HTR-8/SVneo (cell line): ENCODE measurements around the gene BMP6.

ENCODE experiments used
- DNase-seq: peaks from one replicate; pipeline ENCODE4 v3.0.0; 2011; ENCODE audit warnings: low spot score, mixed read lengths; ENCODE audit not compliant: insufficient read length
- FAIRE-seq: peaks from 2 replicates; lab custom pipeline; 2011; peaks lifted over from hg19 to GRCh38; lab: Jason Lieb, UNC

BMP6 gene

DNA sequence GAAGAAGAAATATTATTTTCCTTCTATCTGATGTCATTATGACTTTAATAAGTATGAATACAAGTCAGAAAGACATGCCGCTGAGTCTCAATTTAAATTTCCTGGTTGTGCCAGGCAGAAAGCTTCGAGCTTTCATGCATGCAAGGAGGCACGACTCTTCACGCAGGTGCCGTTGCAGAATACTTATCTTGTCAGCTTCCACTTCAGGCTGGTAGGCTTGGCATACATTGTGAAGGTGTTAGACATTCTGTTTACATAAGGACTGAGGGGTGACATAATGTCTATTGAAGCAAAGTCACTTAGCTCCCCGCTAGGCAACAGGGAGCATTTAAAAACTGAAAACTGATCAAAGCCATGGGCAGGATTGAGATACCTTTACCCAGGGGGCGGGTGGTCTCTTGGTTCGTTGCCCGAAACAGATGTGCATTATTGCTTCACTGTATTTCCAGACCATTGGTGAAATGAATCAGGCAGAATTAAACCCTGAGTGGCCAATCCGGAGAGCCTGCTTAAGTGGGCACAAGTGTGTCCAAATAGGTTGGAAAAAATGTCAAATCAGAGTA lies 16.4 kb downstream of the BMP6 start:
- FAIRE-seq = no peak
- DNase-seq = no peak

DNA sequence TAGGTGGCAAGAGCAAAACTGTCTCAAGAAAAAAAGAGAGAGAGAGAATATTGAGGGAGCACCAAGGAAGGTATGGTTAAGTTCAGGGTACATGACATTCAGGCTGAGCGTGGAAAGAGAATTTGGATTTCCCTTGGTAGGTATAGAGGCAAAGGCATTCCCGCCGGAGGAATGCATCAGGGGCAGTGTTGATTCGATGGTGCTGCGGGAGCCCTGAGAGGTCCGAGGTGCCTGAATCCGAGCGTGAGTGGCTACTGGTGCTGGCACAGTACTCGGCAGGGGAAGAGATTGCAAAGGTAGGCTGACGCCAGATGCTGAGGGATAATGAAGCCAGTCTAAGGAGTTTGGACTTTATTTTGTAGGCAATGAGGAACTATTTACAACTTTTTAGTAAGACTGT lies 20.0 kb downstream of the BMP6 start:
- DNase-seq (no peak), FAIRE-seq (no peak)

DNA sequence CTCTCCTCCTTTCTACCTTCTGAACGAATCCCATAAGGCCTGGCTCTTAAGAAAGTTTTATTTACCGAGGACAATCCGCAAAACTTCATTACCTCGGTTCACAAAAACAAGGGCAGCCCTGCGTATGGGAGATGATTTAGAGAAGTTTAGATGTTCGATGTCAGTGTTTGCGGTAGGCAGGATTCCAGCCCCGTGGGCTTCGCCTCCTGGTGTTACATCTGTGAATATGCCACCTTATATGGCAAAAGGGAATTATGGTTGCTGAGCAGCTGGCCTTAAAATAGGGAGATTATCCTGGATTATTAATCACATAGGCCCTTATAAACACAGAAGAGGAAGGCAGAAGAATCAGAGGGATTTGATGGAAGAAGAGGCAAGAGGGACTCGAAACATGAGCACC lies 21.1 kb downstream of the BMP6 start:
- no peak for FAIRE-seq
- DNase-seq = no peak

DNA sequence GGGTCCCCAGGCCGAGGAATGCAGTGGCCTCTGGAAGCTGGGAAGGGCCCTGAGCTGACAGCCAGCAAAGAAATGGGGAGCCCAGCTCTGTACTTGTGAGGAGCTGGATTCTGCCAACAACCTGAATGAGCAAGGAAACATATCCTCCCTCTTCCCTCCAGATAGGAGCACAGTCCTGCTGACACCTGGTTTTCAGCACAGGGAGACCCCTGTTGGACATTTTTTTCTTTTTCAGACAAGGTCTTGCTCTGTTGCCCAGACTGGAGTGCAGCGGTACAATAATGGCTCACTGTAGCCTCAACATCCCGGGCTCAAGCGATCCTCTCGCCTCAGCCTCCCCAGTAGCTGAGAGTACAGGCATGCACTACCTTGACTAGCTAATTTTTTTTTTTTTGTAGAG lies 21.5 kb downstream of the BMP6 start:
- no peak for FAIRE-seq

DNA sequence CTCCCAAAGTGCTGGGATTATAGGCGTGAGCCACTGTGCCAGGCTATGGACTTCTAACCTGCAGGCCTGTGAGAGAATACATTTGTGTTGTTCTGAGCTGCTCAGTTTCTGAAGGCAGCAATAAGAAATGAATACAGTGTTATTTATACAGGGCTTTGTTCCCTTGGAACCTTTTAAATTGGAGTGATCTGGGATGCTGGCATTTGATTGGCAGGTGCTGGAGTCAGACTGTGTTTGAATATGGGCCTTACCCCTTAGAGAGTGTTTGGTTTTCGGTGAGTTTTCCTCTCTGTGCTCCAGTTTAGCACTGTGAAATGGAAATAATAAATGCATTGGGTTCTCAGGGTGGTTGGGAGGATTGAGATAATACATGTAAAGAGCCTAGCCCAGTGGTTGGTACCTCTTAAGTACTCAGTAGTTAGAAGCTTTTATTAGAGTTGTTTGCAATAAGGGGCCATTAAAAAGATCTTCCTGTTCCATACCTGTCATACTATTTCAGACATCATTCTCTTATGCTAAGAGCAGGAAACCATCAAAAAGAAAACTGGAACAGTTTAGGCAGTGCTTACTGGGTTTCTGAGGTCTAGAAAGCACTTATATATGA lies 22.1 kb downstream of the BMP6 start:
- DNase-seq (no peak), FAIRE-seq (no peak)

More for the DNA sequence above, 21.5 kb downstream of the BMP6 start:
- no peak for DNase-seq

DNA sequence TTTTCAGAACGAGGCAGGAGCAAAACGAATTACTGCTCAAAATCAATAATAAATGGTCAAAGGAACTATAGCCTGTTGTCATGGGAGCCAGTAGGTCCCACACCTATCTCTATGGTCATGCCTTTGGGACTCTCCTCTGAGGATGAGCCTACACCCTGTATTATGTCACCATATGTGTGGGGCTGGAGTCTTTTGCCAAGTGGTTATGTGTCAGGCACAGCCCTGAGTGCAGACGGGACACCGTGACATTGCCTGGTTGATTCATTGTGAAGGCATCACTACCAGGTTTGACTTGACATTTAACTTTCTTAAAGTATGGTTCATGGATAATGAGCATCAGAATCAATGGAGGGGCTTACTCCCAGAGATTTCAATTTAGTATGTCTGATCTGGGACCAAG lies 23.6 kb downstream of the BMP6 start:
- DNase-seq = no peak
- no peak for FAIRE-seq

DNA sequence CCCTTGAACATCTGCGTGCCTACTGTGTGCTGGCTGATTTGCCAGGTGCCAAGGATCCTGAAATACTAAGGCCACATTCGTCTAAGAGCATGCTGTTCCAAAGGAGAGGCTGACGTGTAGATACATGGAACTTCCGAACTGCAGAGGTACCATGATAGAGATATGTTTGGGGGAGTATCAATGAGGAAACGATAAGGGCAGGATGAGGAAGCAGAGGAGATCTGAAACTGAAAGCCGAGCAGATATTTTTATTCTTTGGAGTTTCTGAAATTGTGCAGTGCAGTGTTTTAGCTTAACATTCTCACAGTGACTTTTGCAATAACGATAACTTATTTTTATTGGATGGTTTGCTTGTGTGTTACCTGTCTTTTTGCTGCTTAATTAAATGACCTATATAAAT lies 24.3 kb downstream of the BMP6 start:
- DNase-seq (no peak), FAIRE-seq (no peak)

DNA sequence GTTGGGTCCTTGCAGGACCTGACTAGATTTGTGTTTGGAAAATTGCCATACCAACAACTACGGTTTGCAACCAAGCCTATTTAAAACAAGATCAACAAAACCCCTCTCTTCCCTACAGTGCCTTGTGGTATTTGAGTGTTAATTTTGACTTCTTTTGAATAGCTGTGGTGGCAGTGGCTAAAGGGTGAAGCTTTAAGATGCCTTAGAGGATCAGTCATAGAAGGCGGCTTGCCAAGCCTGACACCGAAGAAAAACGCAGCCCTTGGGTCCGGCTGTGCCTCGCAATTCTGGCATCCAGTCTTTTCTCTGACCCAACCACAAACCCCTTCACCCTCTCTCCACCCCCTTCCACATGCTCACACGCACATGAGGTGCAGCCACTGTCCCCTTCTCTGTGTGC lies 32.6 kb downstream of the BMP6 start:
- peak; percentile 44 for DNase-seq

DNA sequence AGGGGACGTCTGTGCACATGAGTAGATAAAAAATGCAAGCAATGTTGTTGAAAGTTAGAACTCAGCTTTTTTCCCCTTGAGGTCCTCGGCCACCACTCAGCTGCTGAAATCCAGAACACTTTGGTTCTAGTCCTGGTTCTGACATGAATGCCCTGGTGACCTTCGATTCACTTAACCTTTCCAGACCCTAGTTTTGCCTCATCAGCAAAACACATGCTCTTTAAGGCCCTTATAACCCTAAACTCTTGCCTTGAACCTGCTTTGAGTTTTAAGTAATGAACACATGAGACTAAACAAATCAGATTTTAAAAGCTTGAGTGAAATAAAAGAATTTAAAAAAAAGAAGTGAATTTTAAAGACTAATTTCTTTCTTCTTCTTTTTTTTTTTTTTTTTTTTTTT lies 33.4 kb downstream of the BMP6 start:
- FAIRE-seq = no peak
- no peak for DNase-seq

More for the DNA sequence above, 32.6 kb downstream of the BMP6 start:
- peak; percentile 74 for FAIRE-seq

DNA sequence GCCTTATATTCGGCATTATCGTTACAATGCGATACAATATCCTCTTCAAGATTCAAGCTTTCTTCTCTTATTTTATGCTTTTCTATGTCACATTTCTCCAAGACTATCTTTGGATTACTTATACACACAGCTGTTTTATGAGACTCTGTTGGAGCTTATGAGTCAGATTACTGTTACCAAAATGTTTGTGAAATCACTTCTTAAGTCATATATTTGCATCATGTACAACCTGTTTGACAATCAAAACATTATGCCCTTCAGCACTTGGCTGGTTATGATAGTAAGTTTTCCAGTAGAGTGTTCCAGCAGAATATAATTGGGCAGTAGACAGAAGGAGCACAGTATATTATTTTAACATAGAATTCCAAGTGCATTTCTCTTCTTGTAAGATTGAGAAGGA lies 35.2 kb downstream of the BMP6 start:
- FAIRE-seq = no peak

DNA sequence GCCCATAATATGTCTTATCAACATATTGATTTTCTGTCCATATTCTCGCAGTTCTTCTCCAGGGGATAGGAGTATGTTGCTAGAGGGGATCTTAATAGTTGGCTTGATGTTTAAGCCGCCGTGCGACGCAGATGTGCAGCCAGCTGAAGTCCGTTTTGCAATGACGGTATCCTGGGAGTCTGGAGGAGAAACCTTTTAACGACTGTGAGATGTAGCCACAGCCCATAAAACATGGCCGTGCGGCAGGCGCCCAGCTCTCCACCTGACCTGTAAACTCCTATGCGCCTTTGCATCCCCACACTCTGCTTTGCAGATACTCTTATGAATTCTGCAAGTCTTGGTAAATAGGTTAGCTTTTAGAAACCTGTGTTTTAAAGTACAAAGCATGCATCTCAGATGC lies 36.9 kb downstream of the BMP6 start:
- FAIRE-seq (no peak), DNase-seq (no peak)

More for the DNA sequence above, 35.2 kb downstream of the BMP6 start:
- DNase-seq = no peak

DNA sequence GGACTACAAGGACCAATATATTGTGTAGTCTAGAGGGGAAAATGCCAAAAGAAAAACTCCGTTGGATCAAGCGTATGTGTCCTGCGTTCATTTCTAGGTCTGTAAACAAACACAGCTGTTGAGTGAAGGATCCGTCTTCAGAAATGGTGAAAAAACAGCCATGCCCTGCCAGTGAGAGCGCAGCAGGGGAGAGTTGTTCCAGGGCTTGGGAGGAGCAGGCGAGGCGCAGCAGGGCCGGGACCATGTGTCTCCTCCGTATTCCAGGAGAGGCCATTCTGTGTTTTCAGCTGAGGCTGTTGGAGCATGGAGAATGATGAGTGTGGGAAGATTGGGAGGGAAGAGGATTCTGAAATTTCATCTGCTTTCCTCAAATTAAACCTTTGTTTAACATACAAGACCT lies 38.0 kb downstream of the BMP6 start:
- no peak for FAIRE-seq

DNA sequence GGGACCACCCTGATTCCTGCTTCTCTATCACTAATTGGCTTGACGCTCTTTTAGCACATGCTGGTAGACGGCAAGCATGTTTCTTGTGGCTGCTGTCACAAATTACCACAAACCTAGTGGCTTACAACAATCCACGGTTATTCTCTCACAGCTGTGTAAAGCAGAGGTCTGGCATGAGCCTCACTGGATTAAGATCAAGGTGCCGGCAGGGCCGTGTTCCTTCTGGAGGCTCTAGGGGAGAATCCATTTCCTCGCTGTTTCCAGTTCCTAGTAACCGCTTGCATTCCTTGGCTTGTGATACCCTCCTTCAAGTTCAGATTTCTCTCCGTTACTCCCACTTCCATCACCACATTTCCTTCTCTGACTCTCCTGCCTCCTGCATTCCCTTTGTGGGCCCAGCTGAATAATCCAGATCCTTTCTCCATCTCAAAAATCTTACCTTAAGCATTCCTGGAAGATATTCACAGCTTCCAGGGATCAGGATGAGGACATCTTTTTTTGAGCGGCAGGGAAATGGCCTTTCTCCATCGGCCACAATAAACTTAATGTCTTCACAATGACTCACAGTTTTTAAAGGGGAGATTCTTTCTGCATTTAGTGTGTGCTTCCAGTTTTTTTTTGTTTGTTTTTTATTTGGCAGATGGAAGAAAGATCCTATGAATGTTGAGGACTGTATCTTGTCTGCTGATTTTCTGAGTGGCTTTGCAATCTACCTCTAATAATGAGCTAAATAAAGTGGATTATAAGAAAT lies 39.9 kb downstream of the BMP6 start:
- DNase-seq = peak; percentile 19
- FAIRE-seq = no peak

More for the DNA sequence above, 38.0 kb downstream of the BMP6 start:
- no peak for DNase-seq

DNA sequence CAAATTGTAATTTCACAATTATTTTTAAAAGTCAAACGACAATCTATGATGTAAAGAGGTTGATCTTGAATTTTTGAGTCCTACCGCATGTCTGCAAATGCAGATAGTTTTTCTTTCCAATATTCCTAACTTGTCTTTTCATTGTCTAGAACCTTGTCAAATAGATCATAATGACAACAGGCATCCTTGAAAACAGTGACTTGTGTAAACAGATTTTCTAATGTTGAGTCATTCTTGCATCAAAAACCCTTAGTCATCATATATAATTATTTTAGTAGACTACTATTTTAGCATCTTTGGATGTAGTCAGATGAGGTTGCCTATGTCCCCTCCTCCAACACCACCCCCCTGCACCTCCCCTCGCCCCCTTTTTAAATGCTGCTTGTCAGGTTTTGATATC lies 43.8 kb downstream of the BMP6 start:
- DNase-seq = peak; percentile 23
- no peak for FAIRE-seq

DNA sequence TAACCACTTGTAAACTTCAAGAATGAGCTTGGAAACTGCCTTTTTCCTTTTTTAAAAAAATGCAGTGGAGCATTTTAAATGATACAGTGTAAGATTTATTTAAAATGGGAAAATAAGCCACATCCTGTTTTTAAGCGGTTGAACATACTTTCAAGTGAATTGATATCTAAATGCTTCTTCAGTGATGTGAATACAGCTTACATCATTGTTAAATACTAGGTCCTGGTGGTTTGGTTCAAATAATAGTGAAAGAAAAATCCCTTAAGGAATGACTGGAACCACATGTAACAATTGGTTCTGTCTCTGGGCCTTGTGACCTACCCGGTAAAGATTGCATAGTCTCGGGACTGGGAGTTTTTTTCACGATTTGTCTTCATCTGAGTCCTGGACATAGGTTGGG lies 44.2 kb downstream of the BMP6 start:
- DNase-seq (no peak), FAIRE-seq (no peak)

DNA sequence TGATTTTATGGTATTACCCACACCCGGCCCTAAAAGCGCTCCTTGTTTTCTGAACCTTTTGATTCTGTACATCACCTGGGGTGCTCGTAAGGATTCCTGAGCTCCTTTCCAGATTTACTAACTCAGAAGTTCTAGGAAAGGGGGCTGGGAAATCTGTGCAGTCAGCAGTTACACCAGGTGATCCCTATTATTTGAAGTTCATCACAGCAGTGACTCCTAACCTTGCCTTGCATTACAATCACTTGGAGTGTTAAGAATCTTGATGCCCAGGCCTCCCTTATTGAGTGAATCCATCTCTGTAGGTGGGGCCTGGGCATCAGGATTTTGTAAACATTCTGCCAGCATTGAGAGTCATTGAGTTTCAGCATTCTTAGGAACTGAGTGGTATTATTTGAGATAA lies 44.7 kb downstream of the BMP6 start:
- FAIRE-seq = no peak
- no peak for DNase-seq

DNA sequence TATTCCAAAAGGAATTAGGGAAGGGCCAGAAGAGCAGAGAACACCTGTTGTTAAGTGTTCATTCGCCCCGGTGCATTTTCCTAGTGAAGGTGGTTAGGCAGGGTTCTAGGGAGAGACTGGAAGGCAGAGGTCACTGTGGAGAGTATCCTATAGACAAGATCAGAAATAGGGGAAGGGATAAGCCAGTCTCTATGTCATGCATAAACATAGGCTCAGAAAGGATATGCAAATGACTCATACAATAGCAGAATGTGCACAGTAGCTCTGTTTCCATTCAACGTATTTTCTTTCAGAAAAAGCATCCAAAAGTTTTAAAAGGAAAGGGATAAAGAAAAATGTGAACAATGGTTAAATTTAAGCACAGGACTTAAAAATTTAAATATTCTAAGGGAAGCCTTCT lies 47.4 kb downstream of the BMP6 start:
- DNase-seq (no peak), FAIRE-seq (no peak)

DNA sequence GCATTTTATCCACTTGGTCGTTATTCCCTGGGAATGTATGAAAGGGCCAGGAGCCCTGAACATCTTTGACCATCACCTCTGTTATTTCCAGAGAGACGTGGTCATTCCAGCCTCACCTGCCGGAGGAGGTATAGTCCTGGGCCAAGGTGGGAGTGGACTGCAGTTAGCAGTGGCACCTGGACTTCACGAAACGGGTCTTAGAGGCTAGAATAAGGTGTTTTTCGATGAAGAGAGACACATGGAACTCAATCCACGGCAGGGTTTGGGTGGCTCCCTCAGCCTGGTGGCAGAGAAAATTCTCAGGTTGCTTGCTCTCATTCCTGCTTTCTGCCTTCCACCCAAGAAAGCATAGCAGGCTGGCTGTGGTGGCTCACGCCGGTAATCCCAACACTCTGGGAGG lies 48.0 kb downstream of the BMP6 start:
- FAIRE-seq = no peak
- DNase-seq = no peak

DNA sequence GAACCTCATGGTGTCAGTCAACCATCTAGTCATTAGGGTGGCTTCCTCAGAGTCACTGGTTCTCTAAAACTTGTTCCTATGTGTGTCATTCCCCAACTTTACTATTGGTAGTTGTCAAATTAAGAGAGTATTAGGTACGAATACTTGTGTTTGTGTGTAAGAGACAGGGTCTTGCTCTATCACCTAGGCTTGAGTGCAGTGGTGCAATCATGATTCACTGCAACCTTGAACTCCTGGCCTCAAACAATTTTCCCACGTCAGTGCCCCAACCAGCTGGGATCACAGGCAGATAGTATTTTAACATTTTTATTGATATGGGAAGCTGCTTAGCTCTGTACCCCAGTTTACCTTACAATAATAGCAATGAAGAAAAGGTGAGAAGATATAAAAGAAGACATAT lies 50.6 kb downstream of the BMP6 start:
- FAIRE-seq (no peak), DNase-seq (no peak)

DNA sequence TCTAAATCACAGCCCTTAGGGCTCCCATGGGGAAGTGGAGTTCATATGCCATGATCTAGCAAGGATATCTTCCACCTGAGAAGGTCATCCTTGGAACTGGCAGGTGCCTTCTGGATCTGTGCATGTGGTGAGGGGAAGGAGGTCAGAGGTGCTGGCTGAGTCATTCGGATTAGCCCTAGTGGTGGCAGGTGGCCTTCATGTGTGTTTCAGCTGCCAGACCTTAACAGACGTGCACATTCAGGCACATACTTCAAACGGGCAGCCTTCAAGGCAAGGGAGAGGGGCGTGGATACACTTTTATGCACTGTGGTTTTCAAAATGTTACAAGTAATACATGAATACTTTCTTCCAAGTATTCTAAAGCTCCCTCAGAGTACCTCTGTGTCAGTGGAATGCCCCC lies 51.2 kb downstream of the BMP6 start:
- FAIRE-seq = no peak

DNA sequence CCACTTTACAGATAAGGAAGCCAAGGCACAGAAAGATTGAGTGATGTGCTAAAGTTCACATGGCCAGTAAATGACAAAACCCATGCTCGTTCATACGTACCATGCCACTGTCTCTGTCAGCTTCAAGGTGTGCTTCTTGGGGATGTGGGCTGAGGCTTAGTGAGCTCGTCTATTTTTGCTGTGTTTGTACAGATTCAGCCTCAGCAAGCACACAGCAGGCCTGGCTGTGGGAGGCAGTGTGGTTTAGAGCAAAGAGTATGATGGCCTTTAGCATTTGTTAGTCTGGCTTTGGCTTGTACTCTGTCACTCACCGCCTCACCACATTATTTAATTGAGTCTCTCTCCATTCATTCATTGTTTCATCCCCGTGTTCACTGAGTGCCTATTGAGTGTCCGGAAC lies 55.3 kb downstream of the BMP6 start:
- FAIRE-seq = no peak

More for the DNA sequence above, 51.2 kb downstream of the BMP6 start:
- no peak for DNase-seq

DNA sequence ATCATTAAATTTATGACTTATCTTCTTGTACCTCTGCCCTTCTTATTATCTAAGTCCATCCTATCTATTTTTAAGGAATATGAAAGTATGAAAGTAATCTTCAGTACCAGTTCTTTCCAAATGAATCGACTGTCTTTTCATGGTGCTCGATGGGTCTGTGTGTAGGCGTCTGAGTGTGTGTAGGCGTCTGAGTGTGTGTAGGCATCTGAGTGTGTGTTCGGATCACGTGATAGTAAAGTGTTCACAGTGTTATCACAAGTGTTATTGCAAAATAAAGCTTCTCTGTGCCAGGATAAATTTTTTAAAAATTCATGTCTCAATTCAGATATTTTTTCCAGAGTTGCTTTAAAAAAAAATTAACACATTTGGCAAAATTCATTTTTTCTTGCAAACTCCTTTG lies 58.3 kb downstream of the BMP6 start:
- FAIRE-seq (no peak), DNase-seq (no peak)

More for the DNA sequence above, 55.3 kb downstream of the BMP6 start:
- no peak for DNase-seq
